GM12891 (cell line): ENCODE data around the gene HYCC1.

Experiments
- DNase-seq: peaks from one replicate; pipeline ENCODE4 v3.0.0; 2011; ENCODE audit warnings: low spot score; ENCODE audit not compliant: insufficient read length
- FAIRE-seq: peaks from 2 replicates; lab custom pipeline; 2011; peaks lifted over from hg19 to GRCh38; lab: Jason Lieb, UNC
- PAX5 ChIP-seq: IDR thresholded peaks from 2 replicates; pipeline ENCODE4 v1.6.1; 2011; ENCODE audit warnings: low read length, moderate library complexity, mild to moderate bottlenecking; ENCODE audit not compliant: insufficient read depth, severe bottlenecking
- POLR2A ChIP-seq: IDR thresholded peaks from 2 replicates; pipeline ENCODE4 v1.6.1; 2011; ENCODE audit warnings: low read depth, low read length, control low read depth
- POLR2AphosphoS5 ChIP-seq: IDR thresholded peaks from 2 replicates; pipeline ENCODE4 v1.6.1; 2011; ENCODE audit warnings: low read depth, low read length, control low read depth
- POU2F2 ChIP-seq: IDR thresholded peaks from 2 replicates; pipeline ENCODE4 v1.6.1; 2011; ENCODE audit warnings: low read depth, mild to moderate bottlenecking, control low read depth, low read length, moderate library complexity
- SPI1 ChIP-seq: IDR thresholded peaks from 2 replicates; pipeline ENCODE4 v1.6.1; 2011; ENCODE audit warnings: low read depth, low read length, control low read depth
- TAF1 ChIP-seq: IDR thresholded peaks from 2 replicates; pipeline ENCODE4 v1.6.1; 2011; ENCODE audit warnings: low read depth, low read length, control low read depth

Gene HYCC1

DNA sequence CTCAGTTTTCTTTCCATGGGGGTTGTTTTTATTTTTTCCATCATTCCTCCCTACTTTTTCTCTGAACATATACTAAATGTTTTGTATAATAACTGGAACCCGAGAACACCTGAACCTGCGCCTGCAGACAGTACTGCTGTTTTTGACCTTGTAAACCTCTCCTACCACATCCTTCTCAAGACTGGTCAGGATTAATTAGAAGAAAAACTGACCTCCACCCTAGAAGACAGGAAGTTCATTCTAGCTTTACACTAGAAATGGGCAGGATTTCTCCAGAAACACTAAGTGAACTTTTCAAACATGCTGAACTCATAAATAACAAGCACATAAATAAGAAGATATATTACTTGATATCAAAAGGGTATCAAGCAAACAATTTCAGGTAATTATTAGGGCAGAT is 751 bp upstream of the HYCC1 start:
- DNase-seq (no peak), FAIRE-seq (no peak)
- TF ChIP-seq POLR2AphosphoS5 = no peak
- TF ChIP-seq POLR2A = no peak
- TF ChIP-seq POU2F2 = no peak
- TF ChIP-seq SPI1 = no peak
- TF ChIP-seq TAF1 = no peak
- TF ChIP-seq PAX5 = no peak

DNA sequence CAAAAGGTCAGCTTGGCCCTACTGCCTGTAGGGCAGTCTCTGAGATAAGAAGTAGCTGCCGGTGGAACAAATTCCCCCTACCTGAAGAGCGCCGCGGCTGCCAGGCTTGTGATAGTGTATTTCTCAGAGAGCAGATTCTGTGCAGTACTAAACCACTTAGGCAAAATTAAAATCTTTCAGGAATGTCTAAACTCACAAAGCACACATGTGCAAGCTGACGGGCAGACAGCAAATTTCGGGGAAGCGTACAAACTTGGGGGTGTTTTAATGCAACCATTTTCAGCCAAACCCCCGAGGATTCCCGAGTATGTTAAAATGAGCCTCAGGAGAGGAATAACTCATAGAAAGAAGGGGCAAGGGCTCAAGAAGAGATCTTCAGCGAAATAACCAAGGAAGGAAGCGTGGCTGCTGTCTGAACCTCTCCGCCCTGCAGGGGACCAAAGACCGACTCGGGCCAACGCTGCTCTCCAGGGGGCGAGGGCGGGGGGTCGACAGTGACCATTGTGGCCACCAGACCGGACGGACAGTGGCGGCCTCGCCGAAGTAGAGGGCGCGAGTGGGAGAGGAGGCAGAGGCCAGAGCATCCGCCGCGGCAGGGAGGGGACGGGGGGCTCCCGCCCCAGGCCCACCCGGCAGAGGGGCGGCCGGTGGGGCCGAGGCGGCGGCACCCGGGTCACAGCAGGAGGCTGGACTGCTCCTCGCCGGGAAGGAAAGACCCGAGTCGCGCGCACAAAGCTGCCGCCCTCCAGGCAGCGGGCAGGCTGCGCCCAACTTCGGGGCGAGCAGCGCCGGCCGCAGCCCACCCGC is 819 bp downstream of the HYCC1 start:
- DNase-seq (no peak), FAIRE-seq (peak; percentile 51)
- TF ChIP-seq POU2F2 (no peak), SPI1 (no peak), PAX5 (no peak), POLR2A (no peak)

DNA sequence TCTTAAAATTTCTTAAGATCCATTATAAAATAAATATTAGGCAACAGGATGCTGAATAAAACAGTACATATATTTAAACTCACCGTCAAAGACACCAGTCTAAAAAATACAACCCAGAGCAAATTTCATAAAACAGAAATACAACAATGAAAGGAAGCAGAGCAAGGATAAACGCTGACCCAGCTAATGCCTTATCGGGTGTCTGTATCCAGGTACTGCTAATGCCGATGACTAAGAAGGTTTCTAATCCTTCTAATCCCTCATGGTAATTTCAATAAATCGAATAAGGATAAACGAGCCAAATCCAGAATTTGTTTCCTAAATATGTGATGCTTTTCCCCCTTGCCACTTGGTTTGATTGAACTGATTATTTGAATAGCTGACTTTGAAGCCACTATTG is 1.7 kb downstream of the HYCC1 start:
- no peak for TF ChIP-seq SPI1
- TF ChIP-seq POLR2AphosphoS5 = no peak
- no peak for TF ChIP-seq TAF1
- no peak for FAIRE-seq

DNA sequence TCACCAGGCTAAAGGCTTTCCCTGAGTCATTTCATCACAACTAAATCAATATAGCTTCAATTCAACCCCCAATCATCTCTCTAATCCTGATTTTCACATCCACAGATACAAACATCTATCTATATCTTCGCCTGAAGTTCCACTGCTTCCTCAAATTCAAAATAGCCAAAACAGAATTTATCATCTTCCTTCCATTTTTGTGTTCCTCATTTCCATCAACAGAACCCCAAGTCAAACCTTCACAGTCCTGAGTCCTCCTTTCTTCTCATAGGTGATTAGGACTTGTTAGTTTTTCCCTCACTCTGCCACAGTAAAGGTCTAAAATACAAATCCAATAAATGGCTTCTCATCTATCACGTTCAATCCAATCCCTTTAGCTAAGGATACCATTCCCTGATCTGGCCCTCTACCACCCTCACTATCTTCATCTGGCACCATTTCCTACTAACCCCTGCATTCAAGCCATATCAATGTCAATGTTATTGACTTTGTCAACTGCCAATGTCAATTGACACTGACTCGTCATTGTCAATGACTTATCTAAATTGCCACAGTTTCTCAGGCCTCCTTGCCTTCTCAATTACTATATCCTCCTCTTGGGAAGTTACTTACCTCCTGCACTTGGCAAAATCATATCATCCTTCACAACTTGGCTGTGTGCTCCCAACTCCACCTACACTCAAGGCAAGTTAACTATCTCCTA is 2.6 kb downstream of the HYCC1 start:
- no peak for TF ChIP-seq POLR2AphosphoS5
- no peak for TF ChIP-seq PAX5
- no peak for TF ChIP-seq POU2F2
- no peak for TF ChIP-seq TAF1
- no peak for TF ChIP-seq POLR2A
- TF ChIP-seq SPI1 = no peak
- FAIRE-seq = peak; percentile 82

More for the DNA sequence above, 1.7 kb downstream of the HYCC1 start:
- DNase-seq = no peak

DNA sequence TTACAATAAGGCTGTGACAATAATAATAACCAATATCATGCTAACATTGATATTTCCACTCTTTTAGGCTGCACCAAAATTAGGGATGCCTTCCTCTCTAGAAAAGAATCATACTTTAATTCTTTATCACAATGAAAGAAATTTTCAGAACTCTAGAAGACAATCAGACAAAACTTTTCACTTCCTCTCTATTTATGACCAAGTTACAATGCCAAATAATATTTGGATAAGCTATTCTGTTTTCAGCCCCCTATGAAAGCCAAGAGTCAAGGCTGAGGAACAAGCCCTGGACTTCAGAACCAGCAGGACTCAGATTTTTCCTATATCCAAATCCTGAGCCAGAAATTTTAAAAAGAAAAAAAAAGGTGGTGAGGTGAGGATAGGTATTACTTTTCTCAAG is 4.6 kb downstream of the HYCC1 start:
- no peak for DNase-seq
- FAIRE-seq = no peak
- peak; percentile 84 for TF ChIP-seq SPI1
- no peak for TF ChIP-seq TAF1
- TF ChIP-seq POU2F2 = no peak
- no peak for TF ChIP-seq POLR2AphosphoS5
- no peak for TF ChIP-seq PAX5

More for the DNA sequence above, 2.6 kb downstream of the HYCC1 start:
- DNase-seq = no peak

DNA sequence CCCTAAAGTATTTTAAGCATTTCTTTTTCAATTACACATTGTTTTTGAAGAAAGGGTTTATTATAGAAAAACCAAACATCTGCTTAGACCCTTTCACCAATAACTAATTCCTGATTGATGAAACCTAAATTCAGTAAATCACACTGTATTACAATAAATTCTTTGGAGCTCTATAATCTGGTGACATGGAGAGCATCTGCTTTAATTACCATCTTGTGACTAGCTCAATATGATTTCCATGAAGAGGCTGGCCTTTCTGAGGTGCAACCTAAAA is 9.7 kb downstream of the HYCC1 start:
- TF ChIP-seq PAX5 (no peak), POLR2A (no peak), POLR2AphosphoS5 (no peak), TAF1 (no peak), SPI1 (no peak), POU2F2 (no peak)
- DNase-seq = no peak
- FAIRE-seq = no peak

DNA sequence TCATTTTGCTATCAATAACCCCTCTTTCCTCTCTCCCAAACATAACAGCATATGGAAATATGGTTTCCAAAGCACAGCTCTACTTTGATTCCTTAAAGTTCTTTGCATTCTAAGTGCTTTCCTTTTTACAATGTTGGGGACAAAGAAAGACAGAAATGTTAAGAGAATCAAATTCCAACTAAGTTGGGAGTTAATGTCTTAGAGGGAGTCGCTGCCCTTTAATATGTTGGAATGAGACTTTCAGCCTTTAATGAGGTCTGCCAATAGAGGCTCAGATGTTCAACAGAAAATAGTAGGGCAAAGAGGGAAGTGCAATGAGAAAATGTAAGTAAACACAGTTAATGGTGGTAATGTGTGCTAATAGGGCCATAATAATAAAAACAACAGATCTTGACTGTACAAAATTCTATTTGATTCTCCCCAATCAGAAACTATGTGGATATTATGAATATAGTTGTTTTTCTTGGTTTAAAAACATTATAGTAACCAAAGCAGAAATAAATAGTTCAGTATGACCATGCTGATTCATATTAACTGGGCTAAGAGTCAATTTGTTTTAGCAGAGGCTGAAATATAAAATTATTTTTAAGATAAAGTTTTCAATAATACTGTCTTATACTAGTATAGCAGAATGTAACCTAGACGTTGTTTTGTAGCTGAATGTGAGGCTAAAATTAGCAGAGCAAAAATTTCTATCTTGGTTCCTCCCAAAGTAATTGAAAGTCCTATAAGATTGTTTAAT is 10.3 kb downstream of the HYCC1 start:
- FAIRE-seq (no peak), DNase-seq (no peak)
- TF ChIP-seq POU2F2 (no peak), SPI1 (peak; percentile 65), POLR2AphosphoS5 (no peak)

DNA sequence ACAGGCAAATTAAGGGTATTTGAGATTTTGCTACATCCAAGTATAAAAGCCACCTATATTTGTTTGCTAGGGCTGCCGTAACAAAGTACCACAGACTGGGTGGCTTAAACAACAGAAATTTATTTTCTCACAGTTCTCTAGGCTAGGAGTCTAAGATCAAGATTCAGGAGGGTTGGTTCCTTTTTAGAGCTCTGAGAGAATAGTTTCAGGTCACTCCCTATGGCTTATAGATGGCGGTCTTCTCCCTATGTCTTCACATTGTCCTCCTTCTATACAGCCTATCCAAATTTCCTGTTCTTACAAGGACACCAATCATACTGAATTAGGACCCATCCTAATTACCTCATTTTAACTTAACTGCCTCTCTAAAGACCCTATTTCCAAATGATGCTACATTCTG is 11.2 kb downstream of the HYCC1 start:
- no peak for FAIRE-seq
- no peak for TF ChIP-seq SPI1
- no peak for TF ChIP-seq POU2F2
- TF ChIP-seq POLR2A = no peak
- no peak for TF ChIP-seq POLR2AphosphoS5
- TF ChIP-seq PAX5 = no peak
- no peak for TF ChIP-seq TAF1

DNA sequence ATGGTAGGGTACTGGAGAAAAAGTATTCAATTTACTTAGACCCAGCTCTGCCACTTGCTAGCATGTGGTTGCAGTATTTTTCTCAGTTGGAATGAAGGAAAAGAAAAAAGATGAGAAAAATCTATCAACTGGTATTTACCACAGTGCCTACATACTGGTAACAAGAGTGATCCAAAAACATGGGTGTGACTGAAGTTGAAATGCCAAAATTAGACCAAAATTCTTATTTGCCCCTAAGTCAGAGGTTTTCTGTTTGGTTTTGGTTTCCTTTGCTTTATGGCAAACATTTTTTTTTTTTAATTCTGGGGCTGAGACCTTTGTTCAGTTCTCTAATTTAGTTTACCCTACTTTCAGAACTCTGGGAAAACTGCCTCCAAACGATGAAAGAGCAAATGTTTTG is 12.3 kb downstream of the HYCC1 start:
- FAIRE-seq (peak; percentile 40), DNase-seq (no peak)
- TF ChIP-seq POLR2A (no peak), POU2F2 (no peak), SPI1 (no peak), PAX5 (no peak), TAF1 (no peak), POLR2AphosphoS5 (no peak)

More for the DNA sequence above, 11.2 kb downstream of the HYCC1 start:
- no peak for DNase-seq
